Nephron progenitor cell (in vitro differentiated cells): ENCODE data around the gene CACNA1G.
A peak's percentile ranks its signal among the peaks of the same experiment; 100 is the strongest.

Experiments
- DNase-seq: peaks from one replicate; pipeline ENCODE4 v3.0.0; 2021
- H3K27ac Mint-ChIP-seq: 2 replicates; pipeline ENCODE4 v1.8.0; 2021; ENCODE audit warnings: mild to moderate bottlenecking, moderate library complexity, mixed read lengths
- H3K27me3 Mint-ChIP-seq: 2 replicates; pipeline ENCODE4 v1.8.0; 2021; ENCODE audit warnings: mild to moderate bottlenecking, low read depth, mixed read lengths; ENCODE audit not compliant: poor library complexity
- H3K36me3 Mint-ChIP-seq: 2 replicates; pipeline ENCODE4 v1.8.0; 2021; ENCODE audit warnings: low read depth, mixed read lengths
- H3K4me1 Mint-ChIP-seq: 2 replicates; pipeline ENCODE4 v1.8.0; 2021; ENCODE audit warnings: mixed read lengths
- H3K4me3 Mint-ChIP-seq: 2 replicates; pipeline ENCODE4 v1.8.0; 2021; ENCODE audit warnings: mild to moderate bottlenecking, moderate library complexity, mixed read lengths
- H3K9me3 Mint-ChIP-seq: 2 replicates; pipeline ENCODE4 v1.8.0; 2021; ENCODE audit warnings: mild to moderate bottlenecking, moderate library complexity, mixed read lengths
- CTCF ChIP-seq: fragments of 200-600 bp; sonication (generic); IDR thresholded peaks from 2 replicates; pipeline ENCODE4 v1.5.0; 2021; ENCODE audit warnings: antibody characterized with exemption

Gene CACNA1G

DNA sequence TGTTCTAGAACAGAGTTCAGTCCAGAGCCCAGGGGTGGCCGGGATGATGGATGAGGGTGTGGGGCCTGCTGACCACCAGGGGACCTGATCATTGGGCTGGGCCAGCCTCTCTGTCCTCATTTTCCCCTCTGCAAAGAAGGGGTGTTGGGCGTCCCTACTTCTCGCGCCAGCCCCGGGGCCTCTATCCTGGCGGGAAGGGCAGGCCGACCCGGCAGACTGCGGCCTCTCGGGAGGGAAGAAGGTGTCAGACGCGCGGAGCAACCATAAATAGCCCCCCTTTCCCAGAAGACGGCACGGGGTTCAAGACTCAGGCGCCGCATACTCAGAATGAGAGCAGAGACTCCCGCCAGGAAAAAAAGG lies 2.0 kb upstream of the CACNA1G start:
- H3K4me3 Mint-ChIP-seq: peak overlapping the region; percentile 68

DNA sequence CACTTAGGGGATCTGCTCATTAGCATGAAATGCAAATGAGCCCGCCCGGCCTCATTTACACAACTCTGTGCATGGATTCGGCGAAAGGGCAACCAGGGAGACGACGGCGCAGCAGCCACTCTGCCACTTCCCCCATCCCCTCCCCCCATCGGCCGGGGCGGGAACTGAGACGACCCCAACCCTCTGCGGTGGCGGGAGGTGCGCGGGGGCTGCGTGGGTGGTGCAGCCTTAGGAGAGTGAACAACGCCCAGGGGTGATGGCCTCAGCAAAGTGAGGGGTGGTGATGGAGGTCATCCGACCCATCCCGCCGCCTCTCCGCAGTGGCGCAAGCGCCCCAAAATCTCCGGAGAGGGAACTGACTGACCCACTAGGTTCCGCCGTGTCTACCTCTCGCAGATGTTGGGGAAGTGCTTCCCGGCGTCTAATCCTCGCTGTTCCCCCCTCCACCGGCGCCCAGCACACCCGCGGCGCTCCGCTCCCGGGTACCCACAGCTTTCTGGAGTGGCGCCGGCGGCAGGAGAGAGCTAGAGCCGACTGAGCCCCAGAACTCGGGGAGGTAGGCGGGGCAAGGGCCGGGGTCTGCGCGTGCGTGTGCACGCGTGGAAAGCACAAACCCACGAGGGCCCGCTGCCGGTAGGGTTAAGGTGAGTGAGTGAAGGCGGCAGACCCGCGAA lies 1.4 kb upstream of the CACNA1G start:
- Mint-ChIP-seq H3K9me3 (no peaks in the 10 kb centered on the region), H3K4me3 (peak overlapping the region; percentile 68), H3K27ac (no peak overlapping the region), H3K27me3 (peaks cover 84% of the 10 kb centered on the region), H3K36me3 (no peaks in the 10 kb centered on the region), H3K4me1 (peaks cover 71% of the 10 kb centered on the region)
- no peak for TF ChIP-seq CTCF
- DNase-seq: peak; percentile 62

More for the DNA sequence above, 2.0 kb upstream of the CACNA1G start:
- Mint-ChIP-seq H3K36me3 (no peaks in the 10 kb centered on the region), H3K27me3 (peaks cover 82% of the 10 kb centered on the region), H3K27ac (no peak overlapping the region), H3K4me1 (peaks cover 66% of the 10 kb centered on the region), H3K9me3 (no peaks in the 10 kb centered on the region)
- no peak for TF ChIP-seq CTCF
- no peak for DNase-seq

DNA sequence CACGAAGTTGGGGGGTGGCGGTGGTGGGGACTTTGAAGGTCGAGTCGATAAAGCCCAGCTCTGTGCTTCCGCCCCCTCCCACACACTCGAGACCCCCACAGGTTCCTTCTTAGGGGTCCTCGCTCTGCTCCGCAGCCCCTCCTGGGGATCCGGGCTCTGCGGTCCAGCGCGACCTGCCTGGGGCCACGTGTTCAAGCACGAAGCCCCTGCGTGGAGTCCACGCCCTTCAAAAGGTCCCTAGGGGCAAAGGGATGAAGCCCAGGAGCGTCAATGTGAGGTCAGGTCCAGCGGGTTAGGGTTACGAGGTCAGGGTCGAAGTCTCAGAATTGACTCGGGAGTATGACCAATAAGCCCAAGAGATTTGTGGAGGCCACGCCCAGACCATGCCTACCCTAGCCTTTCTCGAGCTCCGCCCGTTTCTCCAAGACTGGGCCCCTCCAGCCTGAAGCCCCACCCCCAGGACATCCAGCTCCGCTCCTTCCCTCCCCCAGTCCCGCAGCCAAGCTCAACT lies 786 bp upstream of the CACNA1G start:
- Mint-ChIP-seq H3K4me3 (peak overlapping the region; percentile 75), H3K4me1 (peaks cover 74% of the 10 kb centered on the region), H3K27ac (no peak overlapping the region), H3K36me3 (no peaks in the 10 kb centered on the region), H3K27me3 (peaks cover 87% of the 10 kb centered on the region), H3K9me3 (no peaks in the 10 kb centered on the region)
- peak; percentile 73 for DNase-seq
- no peak for TF ChIP-seq CTCF

DNA sequence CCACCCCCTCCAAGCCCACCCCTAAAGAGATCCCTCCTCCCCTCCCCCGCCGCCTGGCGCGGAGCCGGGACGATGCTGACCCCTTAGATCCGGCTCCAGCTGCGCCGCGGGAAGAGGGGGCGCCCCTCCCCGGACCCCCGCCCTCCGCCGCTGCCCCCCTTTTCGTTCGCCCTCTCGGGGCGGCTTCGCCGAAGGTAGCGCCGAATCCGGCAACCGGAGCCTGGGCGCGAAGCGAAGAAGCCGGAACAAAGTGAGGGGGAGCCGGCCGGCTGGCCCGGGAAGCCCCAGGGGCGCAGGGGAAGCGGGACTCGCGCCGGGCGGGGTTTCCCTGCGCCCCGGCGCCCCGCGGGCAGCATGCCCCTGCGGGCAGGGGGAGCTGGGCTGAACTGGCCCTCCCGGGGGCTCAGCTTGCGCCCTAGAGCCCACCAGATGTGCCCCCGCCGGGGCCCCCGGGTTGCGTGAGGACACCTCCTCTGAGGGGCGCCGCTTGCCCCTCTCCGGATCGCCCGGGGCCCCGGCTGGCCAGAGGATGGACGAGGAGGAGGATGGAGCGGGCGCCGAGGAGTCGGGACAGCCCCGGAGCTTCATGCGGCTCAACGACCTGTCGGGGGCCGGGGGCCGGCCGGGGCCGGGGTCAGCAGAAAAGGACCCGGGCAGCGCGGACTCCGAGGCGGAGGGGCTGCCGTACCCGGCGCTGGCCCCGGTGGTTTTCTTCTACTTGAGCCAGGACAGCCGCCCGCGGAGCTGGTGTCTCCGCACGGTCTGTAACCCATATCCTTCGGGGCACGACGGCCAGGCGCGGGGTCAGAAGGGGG lies 623 bp downstream of the CACNA1G start:
- Mint-ChIP-seq H3K27me3 (peaks cover 92% of the 10 kb centered on the region), H3K9me3 (no peaks in the 10 kb centered on the region), H3K4me1 (peaks cover 74% of the 10 kb centered on the region), H3K4me3 (peak overlapping the region; percentile 58), H3K27ac (no peak overlapping the region), H3K36me3 (no peaks in the 10 kb centered on the region)
- peak; percentile 55 for DNase-seq
- no peak for TF ChIP-seq CTCF

DNA sequence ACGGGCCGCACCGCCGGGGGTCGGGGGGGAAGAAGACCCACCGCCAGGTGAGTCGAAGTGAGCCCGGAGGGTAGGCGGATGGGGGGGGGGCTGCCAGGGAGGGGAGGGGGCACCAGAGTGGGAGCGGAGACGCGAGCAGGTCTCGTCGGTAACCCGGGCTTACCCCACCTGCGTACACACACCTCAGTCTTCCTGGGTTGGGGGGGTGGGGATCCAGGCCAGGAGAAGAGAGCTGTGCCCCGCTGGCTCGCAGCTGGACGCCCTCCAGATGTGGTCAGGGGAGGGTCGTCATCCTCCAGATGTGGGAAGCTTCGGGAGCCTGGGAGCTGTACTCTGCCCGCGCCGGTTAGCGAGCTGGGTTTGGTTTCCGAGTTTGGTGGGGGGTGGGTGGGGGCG lies 1.2 kb downstream of the CACNA1G start:
- H3K36me3 Mint-ChIP-seq: no peaks in the 10 kb centered on the region
- DNase-seq: no peak
- peak overlapping the region; percentile 71 for H3K4me3 Mint-ChIP-seq
- no peaks in the 10 kb centered on the region for H3K9me3 Mint-ChIP-seq
- TF ChIP-seq CTCF: no peak
- peaks cover 92% of the 10 kb centered on the region for H3K27me3 Mint-ChIP-seq
- H3K4me1 Mint-ChIP-seq: peaks cover 74% of the 10 kb centered on the region
- H3K27ac Mint-ChIP-seq: no peak overlapping the region
